ENCODE measurements around the gene CHP2.

DNA sequence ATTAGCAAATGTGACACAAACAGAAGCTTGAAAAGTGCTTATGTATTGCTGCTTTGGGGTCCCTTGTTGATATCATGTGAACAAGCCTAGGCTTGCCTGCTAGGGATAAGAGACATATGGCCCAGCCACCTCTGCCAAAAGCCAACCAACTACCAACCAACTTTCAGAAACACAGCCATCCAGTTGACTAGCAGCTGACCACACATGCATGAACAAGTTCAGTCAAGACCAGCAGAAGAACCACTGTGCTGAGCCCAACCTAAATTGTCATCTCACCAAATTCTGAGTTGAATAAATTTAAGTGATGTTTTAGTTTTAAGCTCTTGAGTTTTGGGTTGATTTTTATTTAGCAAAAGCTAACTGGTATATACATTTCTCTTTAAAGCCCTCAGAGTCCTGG lies 45.3 kb upstream of the CHP2 start:
- TF ChIP-seq, protein P1, sequence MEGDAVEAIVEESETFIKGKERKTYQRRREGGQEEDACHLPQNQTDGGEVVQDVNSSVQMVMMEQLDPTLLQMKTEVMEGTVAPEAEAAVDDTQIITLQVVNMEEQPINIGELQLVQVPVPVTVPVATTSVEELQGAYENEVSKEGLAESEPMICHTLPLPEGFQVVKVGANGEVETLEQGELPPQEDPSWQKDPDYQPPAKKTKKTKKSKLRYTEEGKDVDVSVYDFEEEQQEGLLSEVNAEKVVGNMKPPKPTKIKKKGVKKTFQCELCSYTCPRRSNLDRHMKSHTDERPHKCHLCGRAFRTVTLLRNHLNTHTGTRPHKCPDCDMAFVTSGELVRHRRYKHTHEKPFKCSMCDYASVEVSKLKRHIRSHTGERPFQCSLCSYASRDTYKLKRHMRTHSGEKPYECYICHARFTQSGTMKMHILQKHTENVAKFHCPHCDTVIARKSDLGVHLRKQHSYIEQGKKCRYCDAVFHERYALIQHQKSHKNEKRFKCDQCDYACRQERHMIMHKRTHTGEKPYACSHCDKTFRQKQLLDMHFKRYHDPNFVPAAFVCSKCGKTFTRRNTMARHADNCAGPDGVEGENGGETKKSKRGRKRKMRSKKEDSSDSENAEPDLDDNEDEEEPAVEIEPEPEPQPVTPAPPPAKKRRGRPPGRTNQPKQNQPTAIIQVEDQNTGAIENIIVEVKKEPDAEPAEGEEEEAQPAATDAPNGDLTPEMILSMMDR (IDR thresholded peaks at IDR 0.05; ENCODE audit: low read length), result no peak
- TF ChIP-seq EZH2phosphoT487 (IDR thresholded peaks at IDR 0.05; ENCODE audit: low read length), result no peak
